ENCODE data around the gene ENTPD8. TPM values are rescaled to one million over a fixed set of nuclear protein-coding genes. Genes with fewer than 3 reads are reported as not detected.
A peak's percentile ranks its signal among the peaks of the same experiment; 100 is the strongest.

ENTPD8 gene
- total RNA-seq, 1 experiment from 2014 or later, result 5.4 TPM

DNA sequence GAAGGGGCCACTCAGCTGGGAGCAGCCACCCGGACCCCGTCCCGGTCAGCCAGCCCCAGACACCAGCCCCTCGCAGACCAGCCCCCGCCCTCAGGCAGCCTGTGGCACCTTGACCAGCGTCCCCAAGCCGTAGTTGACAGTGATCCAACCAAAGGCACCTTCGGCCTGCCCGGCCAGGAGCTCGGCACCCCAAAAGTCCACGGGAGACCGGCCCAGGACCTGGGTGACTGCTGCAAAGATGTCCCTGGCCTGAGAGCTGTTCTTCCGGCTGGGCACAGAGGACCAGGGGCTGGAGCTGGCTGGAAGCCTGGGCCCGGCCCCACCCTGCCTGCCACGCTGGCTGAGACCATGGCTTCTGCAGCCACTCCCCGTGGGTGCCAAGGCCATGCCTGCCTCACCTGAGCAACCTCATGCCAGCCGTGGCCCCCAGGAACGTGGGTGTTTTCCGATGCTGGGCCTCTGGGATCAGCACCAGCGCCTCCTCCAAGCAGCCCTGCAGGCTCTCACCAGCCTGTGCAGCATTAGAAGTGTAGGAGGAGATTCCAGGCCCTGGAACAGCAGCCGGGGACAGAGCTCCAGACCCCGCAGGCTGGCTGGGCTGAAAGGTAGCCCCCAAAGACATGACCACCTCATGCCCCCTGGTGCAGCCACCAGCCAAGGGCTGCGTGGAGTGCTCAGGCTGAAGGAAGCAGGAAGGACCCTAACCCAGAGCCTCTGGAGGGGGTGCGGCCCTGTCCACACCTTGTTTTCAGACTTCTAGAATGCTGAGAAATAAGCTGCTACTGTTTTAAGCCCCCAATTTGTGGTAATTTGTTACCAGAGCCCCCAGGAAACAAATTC lies 4.2 kb downstream of the ENTPD8 start:
- Histone ChIP-seq H3F3A (ENCODE audit: insufficient read depth, low read depth) (peaks cover 9% of the 10 kb centered on the region; the same call in 1 of the 2 replicates), H3K4me2 (peak overlapping the region; percentile 49), H4K20me1 (ENCODE audit: insufficient read depth) (0 out of 2 replicates have a peak, but pooled peaks cover under 1% of the 10 kb centered on the region), H3K27me3 (ENCODE audit: insufficient read depth, low read depth) (no peaks in the 10 kb centered on the region), H3K9me3 (ENCODE audit: insufficient read depth, low read depth) (no peaks in the 10 kb centered on the region), H3K27ac (no peak overlapping the region), H3K9me2 (ENCODE audit: insufficient read depth) (no peaks in the 10 kb centered on the region), H3K4me3 (no peak overlapping the region), H3K79me2 (ENCODE audit: low read depth) (no peaks in the 10 kb centered on the region), H2AFZ (no peak overlapping the region), H3K4me1 (replicated peaks; ENCODE audit: insufficient read depth) (peaks cover 18% of the 10 kb centered on the region), H3K36me3 (ENCODE audit: low read depth) (no peaks in the 10 kb centered on the region)
- TF ChIP-seq, protein P1, sequence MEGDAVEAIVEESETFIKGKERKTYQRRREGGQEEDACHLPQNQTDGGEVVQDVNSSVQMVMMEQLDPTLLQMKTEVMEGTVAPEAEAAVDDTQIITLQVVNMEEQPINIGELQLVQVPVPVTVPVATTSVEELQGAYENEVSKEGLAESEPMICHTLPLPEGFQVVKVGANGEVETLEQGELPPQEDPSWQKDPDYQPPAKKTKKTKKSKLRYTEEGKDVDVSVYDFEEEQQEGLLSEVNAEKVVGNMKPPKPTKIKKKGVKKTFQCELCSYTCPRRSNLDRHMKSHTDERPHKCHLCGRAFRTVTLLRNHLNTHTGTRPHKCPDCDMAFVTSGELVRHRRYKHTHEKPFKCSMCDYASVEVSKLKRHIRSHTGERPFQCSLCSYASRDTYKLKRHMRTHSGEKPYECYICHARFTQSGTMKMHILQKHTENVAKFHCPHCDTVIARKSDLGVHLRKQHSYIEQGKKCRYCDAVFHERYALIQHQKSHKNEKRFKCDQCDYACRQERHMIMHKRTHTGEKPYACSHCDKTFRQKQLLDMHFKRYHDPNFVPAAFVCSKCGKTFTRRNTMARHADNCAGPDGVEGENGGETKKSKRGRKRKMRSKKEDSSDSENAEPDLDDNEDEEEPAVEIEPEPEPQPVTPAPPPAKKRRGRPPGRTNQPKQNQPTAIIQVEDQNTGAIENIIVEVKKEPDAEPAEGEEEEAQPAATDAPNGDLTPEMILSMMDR (conservative IDR thresholded peaks at IDR 0.05), result no peak
- no peak for TF ChIP-seq EZH2 (IDR thresholded peaks at IDR 0.05; ENCODE audit: low read depth)
- intact Hi-C loops (cut with micrococcal nuclease; ENCODE audit: unreplicated experiment), result loop anchor here (10.0 kb wide), 1 partner anchor 178 kb away; the partner anchor contains the start of gene EHMT1
- no peak for DNase-seq
- ChIA-PET CTCF (interaction anchor here (1.0 kb wide), 1 partner anchor 14 kb away, joined by 7 read pairs; the partner anchor contains the start of genes EXD3 and NOXA1), POLR2A (ENCODE audit: unreplicated experiment) (interaction anchor here (0.5 kb wide), 1 partner anchor 391 kb away, joined by 5 read pairs; no protein-coding TSS in a partner anchor)
- BruUV-seq (replicated peaks), result TSS peak; percentile 24

DNA sequence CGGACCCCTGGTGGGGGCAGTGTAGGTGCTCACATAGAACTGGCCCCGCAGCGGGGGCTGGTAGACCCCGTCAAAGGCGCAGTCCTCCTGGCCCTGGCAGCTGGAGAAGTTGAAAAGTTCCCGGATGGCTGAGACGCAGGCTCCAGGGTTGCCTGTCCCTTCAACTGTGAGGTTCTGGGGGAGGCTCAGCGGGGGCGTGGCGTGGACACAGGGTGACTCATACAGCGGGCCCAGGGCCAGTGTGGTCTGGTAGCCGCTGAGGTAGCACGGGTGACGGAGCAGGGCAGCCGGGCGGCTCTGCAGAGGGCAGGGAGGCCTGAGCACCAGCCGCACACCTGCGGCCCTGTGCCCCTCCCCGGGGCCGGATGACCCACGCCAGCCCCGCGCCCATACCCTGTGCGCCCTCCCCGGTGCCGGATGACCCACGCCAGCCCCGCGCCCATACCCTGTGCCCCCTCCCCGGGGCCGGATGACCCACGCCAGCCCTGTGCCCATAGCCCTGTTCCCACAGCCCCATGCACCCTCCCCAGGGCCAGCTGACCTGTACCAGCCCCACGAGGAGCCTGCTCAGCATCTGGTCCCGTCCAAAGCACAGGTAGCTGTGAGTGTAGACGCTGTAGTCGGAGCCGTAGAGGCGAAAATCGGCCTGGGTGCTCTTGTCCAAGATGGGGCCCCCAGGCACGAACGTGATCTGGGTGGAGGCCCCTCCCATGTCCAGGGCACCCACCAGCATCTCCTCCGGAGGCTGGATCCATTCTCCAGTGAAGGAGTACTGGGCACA lies 5.0 kb downstream of the ENTPD8 start:
- no TSS peak for BruUV-seq (replicated peaks)
- Histone ChIP-seq H3K79me2 (ENCODE audit: low read depth) (no peaks in the 10 kb centered on the region), H3K4me3 (no peak overlapping the region), H3K36me3 (ENCODE audit: low read depth) (no peaks in the 10 kb centered on the region), H3F3A (ENCODE audit: insufficient read depth, low read depth) (peaks cover 11% of the 10 kb centered on the region; the same call in 1 of the 2 replicates), H3K9me3 (ENCODE audit: insufficient read depth, low read depth) (no peaks in the 10 kb centered on the region), H3K4me1 (replicated peaks; ENCODE audit: insufficient read depth) (peaks cover 17% of the 10 kb centered on the region), H3K9me2 (ENCODE audit: insufficient read depth) (no peaks in the 10 kb centered on the region), H3K27me3 (ENCODE audit: insufficient read depth, low read depth) (no peaks in the 10 kb centered on the region), H2AFZ (no peak overlapping the region), H3K4me2 (peak overlapping the region; percentile 49), H3K27ac (no peak overlapping the region), H4K20me1 (ENCODE audit: insufficient read depth) (no peaks in the 10 kb centered on the region)
- DNase-seq, result peak; percentile 86 to 97
- ChIA-PET CTCF (interaction anchor here (1.0 kb wide), 1 partner anchor 13 kb away, joined by 7 read pairs; the partner anchor contains the start of genes EXD3 and NOXA1), POLR2A (ENCODE audit: unreplicated experiment) (interaction anchor here (0.5 kb wide), 1 partner anchor 390 kb away, joined by 5 read pairs; no protein-coding TSS in a partner anchor)
- intact Hi-C loops (cut with micrococcal nuclease; ENCODE audit: unreplicated experiment), result loop anchor here (10.0 kb wide), 1 partner anchor 179 kb away; the partner anchor contains the start of gene EHMT1
- TF ChIP-seq EZH2 (IDR thresholded peaks at IDR 0.05; ENCODE audit: low read depth), result no peak
- TF ChIP-seq, protein P1 (conservative IDR thresholded peaks at IDR 0.05), result no peak

DNA sequence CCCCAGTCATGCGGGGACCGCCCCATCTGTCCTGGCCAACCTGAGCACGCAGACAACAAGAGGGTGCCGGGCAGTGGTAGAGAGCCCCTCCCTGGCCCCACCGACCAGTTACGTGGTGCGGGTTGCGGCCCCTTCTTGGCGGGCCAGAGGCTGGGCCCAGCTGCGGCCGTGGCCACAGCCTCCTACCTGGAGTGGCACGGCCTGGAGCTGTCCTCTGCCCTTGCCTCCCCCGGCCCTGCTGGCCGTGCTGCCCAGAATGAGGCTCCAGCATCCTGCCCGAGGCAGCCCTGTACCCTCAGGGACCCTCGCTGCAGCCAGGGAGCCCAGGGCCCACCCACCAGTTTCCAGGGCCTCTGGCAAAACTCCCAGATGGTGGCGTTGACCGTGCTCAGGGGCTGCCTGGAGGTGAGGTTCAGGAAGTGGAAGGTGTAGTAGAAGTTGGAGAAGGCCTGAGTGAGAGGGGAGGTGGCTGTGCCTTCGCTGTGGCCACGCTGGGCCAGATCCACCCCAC lies 5.7 kb downstream of the ENTPD8 start:
- Histone ChIP-seq H3K9me3 (ENCODE audit: insufficient read depth, low read depth) (no peaks in the 10 kb centered on the region), H3F3A (ENCODE audit: insufficient read depth, low read depth) (peaks cover 11% of the 10 kb centered on the region; the same call in 1 of the 2 replicates), H3K79me2 (ENCODE audit: low read depth) (no peaks in the 10 kb centered on the region), H3K27me3 (ENCODE audit: insufficient read depth, low read depth) (no peaks in the 10 kb centered on the region), H3K27ac (no peak overlapping the region), H2AFZ (no peak overlapping the region), H4K20me1 (ENCODE audit: insufficient read depth) (no peaks in the 10 kb centered on the region), H3K4me2 (peak overlapping the region; percentile 49), H3K4me1 (replicated peaks; ENCODE audit: insufficient read depth) (peaks cover 17% of the 10 kb centered on the region), H3K9me2 (ENCODE audit: insufficient read depth) (no peaks in the 10 kb centered on the region), H3K36me3 (ENCODE audit: low read depth) (no peaks in the 10 kb centered on the region), H3K4me3 (no peak overlapping the region)
- DNase-seq, result no peak
- TF ChIP-seq, protein P1 (conservative IDR thresholded peaks at IDR 0.05), result no peak
- no peak for TF ChIP-seq EZH2 (IDR thresholded peaks at IDR 0.05; ENCODE audit: low read depth)
- intact Hi-C loops (cut with micrococcal nuclease; ENCODE audit: unreplicated experiment), result loop anchor here (10.0 kb wide), 1 partner anchor 179 kb away; the partner anchor contains the start of gene EHMT1
- CTCF ChIA-PET, result no interaction called here
- BruUV-seq (replicated peaks), result TSS peak; percentile 63
- POLR2A ChIA-PET (ENCODE audit: unreplicated experiment), result interaction anchor here (0.7 kb wide), 1 partner anchor 11 kb away, joined by 3 read pairs; no protein-coding TSS in a partner anchor

Data from PC-9 (cell line).